Panc1 (cell line): ENCODE data around the gene NADSYN1. TPM values are rescaled to one million over a fixed set of nuclear protein-coding genes. Genes with fewer than 3 reads are reported as not detected.

ENCODE experiments used
- ATAC-seq: fragments of 200-7000 bp; cut with Tn5 transposase; 2 replicates; pipeline ENCODE4 v1.9.1; 2020; ENCODE audit warnings: mild to moderate bottlenecking, moderate library complexity
- BruUV-seq: library from RNA; stranded (reverse); fragments of 400-500 nt; replicated peaks from 2 replicates; lab custom pipeline; 2021; lab: Mats Ljungman, UMichigan
- CTCF ChIA-PET: fragments of 300-600 bp; sonication (Branson Sonifier 250); formaldehyde crosslinking; loops from one replicate; lab custom pipeline; 2022; ENCODE audit warnings: antibody characterized with exemption; lab: Charles Lee
- POLR2A ChIA-PET: fragments of 300-600 bp; sonication (Branson Sonifier 250); formaldehyde crosslinking; loops from one replicate; lab custom pipeline; 2022; ENCODE audit warnings: antibody characterized with exemption; lab: Charles Lee
- DNase-seq: peaks from one replicate; pipeline ENCODE4 v3.0.0-alpha.2; 2010; ENCODE audit warnings: low read depth, low spot score
- H3K27ac ChIP-seq: 2 replicates; pipeline ENCODE4 v1.5.1; 2011; ENCODE audit warnings: mild to moderate bottlenecking, low read length, inconsistent platforms
- H3K27me3 ChIP-seq: fragments of 200-500 bp; sonication (Bioruptor generic); 2 replicates; pipeline ENCODE4 v1.6.0; 2014; ENCODE audit warnings: low read length, inconsistent platforms; ENCODE audit not compliant: control insufficient read depth, insufficient read depth
- H3K36me3 ChIP-seq: fragments of 200-500 bp; sonication (Bioruptor generic); 2 replicates; pipeline ENCODE4 v1.5.1; 2014; ENCODE audit warnings: inconsistent platforms, mild to moderate bottlenecking, low read length, moderate library complexity; ENCODE audit not compliant: control insufficient read depth, insufficient read depth
- H3K4me1 ChIP-seq: 2 replicates; pipeline ENCODE4 v1.5.1; 2011; ENCODE audit warnings: inconsistent platforms, mild to moderate bottlenecking, low read length, moderate library complexity; ENCODE audit not compliant: control insufficient read depth, insufficient read depth
- H3K4me3 ChIP-seq, 2 experiments: 2 replicates each; pipeline ENCODE4 v1.5.1; 2011 to 2012; ENCODE audit warnings: low read depth in 2 of 2, low read length in 2 of 2, mild to moderate bottlenecking in 2 of 2, inconsistent platforms in 1 of 2, moderate library complexity in 1 of 2
- H3K9me3 ChIP-seq: fragments of 200-500 bp; sonication (Bioruptor generic); 2 replicates; pipeline ENCODE4 v1.5.1; 2014; ENCODE audit warnings: low read depth, mild to moderate bottlenecking, inconsistent platforms, low read length, moderate library complexity; ENCODE audit not compliant: control insufficient read depth, insufficient read depth
- POLR2AphosphoS5 ChIP-seq: IDR thresholded peaks from 2 replicates; pipeline ENCODE4 v1.6.1; 2012; ENCODE audit warnings: mild to moderate bottlenecking, low read depth, low read length, moderate library complexity
- SIN3A ChIP-seq: IDR thresholded peaks from 2 replicates; pipeline ENCODE4 v1.6.1; 2012; ENCODE audit warnings: low read depth, mild to moderate bottlenecking, low read length, moderate library complexity, borderline replicate concordance; ENCODE audit not compliant: insufficient read depth
- TCF7L2 ChIP-seq: IDR thresholded peaks from 2 replicates; pipeline ENCODE4 v1.6.1; 2011; ENCODE audit warnings: mild to moderate bottlenecking, low read depth, low read length, inconsistent platforms
- in situ Hi-C: cut with HindIII; loops from 2 replicates; pipeline ENCODE4 v1.10.0; 2016; ENCODE audit warnings: low sequenced_read_pairs, low pct_unique_long_range_greater_than_20kb
- intact Hi-C: fragments of 100-400 bp; cut with micrococcal nuclease; formaldehyde crosslinking; loops from one replicate; pipeline ENCODE4 v1.10.0; 2022; ENCODE audit not compliant: unreplicated experiment
- total RNA-seq: library from RNA; stranded (reverse); gene quantifications from one replicate; pipeline ENCODE4 v1.2.1, GENCODE V29; 2021; ENCODE audit not compliant: unreplicated experiment
- TF ChIP-seq, protein P1 (sequence below), 2 experiments: IDR thresholded peaks; 2 replicates each; pipeline ENCODE4 v1.6.1; 2011 to 2012; ENCODE audit warnings: low read depth in 2 of 2, control low read depth in 1 of 2, low read length in 1 of 2, mild to moderate bottlenecking in 1 of 2, moderate library complexity in 1 of 2; ENCODE audit not compliant: insufficient read depth in 1 of 2
- TF ChIP-seq, protein P2 (sequence below): fragments of 450-650 bp; IDR thresholded peaks from 2 replicates; pipeline ENCODE4 v1.5.1; 2017; ENCODE audit warnings: mild to moderate bottlenecking

NADSYN1 gene
- total RNA-seq, 1 experiment from 2014 or later, result 76.1 TPM

DNA sequence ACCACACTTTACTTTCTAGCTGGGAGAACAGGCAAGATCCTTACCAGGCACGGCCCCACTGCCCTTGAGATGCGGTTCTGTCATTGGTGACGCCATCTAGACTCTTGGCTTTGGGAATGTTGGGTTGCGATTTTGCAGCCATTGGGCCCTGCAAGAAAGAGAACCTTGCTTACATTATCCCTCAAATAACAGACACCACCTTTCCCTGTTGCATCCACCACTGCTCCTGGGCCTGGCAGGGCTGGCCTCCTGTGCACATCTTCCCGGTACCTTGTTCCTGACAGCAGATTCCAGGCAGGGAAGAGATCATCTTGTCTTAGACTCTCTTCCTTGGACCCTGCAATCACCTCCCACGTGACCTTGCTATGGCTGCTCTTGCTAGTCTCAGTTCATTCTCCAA, 8.2 kb upstream of the NADSYN1 start:
- Histone ChIP-seq H3K4me3 (no peak overlapping the region), H3K27ac (no peak overlapping the region), H3K27me3 (no peaks in the 10 kb centered on the region), H3K36me3 (peaks cover 2% of the 10 kb centered on the region), H3K9me3 (peaks cover 7% of the 10 kb centered on the region; the same call in 1 of the 2 replicates), H3K4me1 (peaks cover 7% of the 10 kb centered on the region)
- no peak for DNase-seq
- BruUV-seq, result no TSS peak
- POLR2A ChIA-PET, result no interaction called here
- TF ChIP-seq TCF7L2 (no peak), POLR2AphosphoS5 (no peak), SIN3A (no peak)
- TF ChIP-seq, protein P1, sequence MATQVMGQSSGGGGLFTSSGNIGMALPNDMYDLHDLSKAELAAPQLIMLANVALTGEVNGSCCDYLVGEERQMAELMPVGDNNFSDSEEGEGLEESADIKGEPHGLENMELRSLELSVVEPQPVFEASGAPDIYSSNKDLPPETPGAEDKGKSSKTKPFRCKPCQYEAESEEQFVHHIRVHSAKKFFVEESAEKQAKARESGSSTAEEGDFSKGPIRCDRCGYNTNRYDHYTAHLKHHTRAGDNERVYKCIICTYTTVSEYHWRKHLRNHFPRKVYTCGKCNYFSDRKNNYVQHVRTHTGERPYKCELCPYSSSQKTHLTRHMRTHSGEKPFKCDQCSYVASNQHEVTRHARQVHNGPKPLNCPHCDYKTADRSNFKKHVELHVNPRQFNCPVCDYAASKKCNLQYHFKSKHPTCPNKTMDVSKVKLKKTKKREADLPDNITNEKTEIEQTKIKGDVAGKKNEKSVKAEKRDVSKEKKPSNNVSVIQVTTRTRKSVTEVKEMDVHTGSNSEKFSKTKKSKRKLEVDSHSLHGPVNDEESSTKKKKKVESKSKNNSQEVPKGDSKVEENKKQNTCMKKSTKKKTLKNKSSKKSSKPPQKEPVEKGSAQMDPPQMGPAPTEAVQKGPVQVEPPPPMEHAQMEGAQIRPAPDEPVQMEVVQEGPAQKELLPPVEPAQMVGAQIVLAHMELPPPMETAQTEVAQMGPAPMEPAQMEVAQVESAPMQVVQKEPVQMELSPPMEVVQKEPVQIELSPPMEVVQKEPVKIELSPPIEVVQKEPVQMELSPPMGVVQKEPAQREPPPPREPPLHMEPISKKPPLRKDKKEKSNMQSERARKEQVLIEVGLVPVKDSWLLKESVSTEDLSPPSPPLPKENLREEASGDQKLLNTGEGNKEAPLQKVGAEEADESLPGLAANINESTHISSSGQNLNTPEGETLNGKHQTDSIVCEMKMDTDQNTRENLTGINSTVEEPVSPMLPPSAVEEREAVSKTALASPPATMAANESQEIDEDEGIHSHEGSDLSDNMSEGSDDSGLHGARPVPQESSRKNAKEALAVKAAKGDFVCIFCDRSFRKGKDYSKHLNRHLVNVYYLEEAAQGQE (IDR thresholded peaks at IDR 0.05; ENCODE audit: insufficient read depth in 1 of 2, low read depth in 2 of 2, low read length in 1 of 2), result no peak
- TF ChIP-seq, protein P2, sequence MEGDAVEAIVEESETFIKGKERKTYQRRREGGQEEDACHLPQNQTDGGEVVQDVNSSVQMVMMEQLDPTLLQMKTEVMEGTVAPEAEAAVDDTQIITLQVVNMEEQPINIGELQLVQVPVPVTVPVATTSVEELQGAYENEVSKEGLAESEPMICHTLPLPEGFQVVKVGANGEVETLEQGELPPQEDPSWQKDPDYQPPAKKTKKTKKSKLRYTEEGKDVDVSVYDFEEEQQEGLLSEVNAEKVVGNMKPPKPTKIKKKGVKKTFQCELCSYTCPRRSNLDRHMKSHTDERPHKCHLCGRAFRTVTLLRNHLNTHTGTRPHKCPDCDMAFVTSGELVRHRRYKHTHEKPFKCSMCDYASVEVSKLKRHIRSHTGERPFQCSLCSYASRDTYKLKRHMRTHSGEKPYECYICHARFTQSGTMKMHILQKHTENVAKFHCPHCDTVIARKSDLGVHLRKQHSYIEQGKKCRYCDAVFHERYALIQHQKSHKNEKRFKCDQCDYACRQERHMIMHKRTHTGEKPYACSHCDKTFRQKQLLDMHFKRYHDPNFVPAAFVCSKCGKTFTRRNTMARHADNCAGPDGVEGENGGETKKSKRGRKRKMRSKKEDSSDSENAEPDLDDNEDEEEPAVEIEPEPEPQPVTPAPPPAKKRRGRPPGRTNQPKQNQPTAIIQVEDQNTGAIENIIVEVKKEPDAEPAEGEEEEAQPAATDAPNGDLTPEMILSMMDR, result no peak
- in situ Hi-C loops, result no loop called here
- CTCF ChIA-PET, result no interaction called here
- ATAC-seq, result no peak
- intact Hi-C loops, result no loop called here

DNA sequence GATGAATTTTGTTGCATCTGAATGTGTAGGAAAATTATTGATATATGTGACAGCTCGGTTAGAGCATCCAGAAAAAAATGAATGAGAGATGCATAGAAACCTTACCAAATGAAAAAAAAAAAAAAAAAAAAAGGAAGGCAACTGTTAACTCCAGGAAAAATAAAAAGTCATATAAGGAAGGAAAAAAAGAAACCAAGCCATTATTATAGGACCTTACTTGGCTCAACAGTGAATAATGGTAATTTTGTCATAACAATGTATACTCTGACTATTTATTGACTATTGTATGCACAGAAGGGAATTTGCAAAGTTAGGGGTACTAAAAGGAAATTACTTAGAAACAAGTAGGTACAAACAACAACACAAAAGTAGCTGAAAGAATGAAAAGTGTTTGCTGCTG, 6.9 kb upstream of the NADSYN1 start:
- in situ Hi-C loops, result no loop called here
- CTCF ChIA-PET, result no interaction called here
- Histone ChIP-seq H3K36me3 (peaks cover 2% of the 10 kb centered on the region), H3K27ac (no peak overlapping the region), H3K9me3 (peaks cover 7% of the 10 kb centered on the region; the same call in 1 of the 2 replicates), H3K4me1 (peaks cover 17% of the 10 kb centered on the region), H3K4me3 (no peak overlapping the region), H3K27me3 (no peaks in the 10 kb centered on the region)
- DNase-seq (no peak), ATAC-seq (no peak)
- POLR2A ChIA-PET, result no interaction called here
- TF ChIP-seq SIN3A, result no peak
- no peak for TF ChIP-seq POLR2AphosphoS5
- TF ChIP-seq, protein P2, result no peak
- no peak for TF ChIP-seq TCF7L2
- TF ChIP-seq, protein P1 (IDR thresholded peaks at IDR 0.05; ENCODE audit: insufficient read depth in 1 of 2, low read depth in 2 of 2, low read length in 1 of 2), result no peak
- intact Hi-C loops, result no loop called here
- BruUV-seq, result no TSS peak
